ENCODE measurements around the gene LRFN3.

Gene LRFN3

GRCh38 chr19:35938282-35939224, 2.4 kb downstream of the LRFN3 start:
- DNase-seq (ENCODE audit: low spot score) = no peak

GRCh38 chr19:35939307-35940077, 3.3 kb downstream of the LRFN3 start:
- Histone ChIP-seq H3K36me3 (ENCODE audit: low read depth) (no peaks in the 10 kb centered on the region), H3K4me1 (ENCODE audit: insufficient read depth, poor library complexity, severe bottlenecking) (no peaks in the 10 kb centered on the region), H3K27ac (ENCODE audit: poor library complexity, severe bottlenecking) (no peak overlapping the region), H3K27me3 (ENCODE audit: insufficient read depth, poor library complexity, severe bottlenecking) (no peaks in the 10 kb centered on the region), H3K4me3 (ENCODE audit: severe bottlenecking) (no peak overlapping the region), H3K9me3 (ENCODE audit: severe bottlenecking) (no peaks in the 10 kb centered on the region)
- no peak for ATAC-seq (ENCODE audit: low read depth)
- DNase-seq (ENCODE audit: low spot score) = no peak
- no peak for TF ChIP-seq CTCF (IDR thresholded peaks at IDR 0.05; ENCODE audit: poor library complexity, severe bottlenecking)

More at GRCh38 chr19:35938282-35939224, 2.4 kb downstream of the LRFN3 start:
- H3K4me1 ChIP-seq (ENCODE audit: insufficient read depth, poor library complexity, severe bottlenecking) = no peaks in the 10 kb centered on the region
- TF ChIP-seq CTCF (IDR thresholded peaks at IDR 0.05; ENCODE audit: poor library complexity, severe bottlenecking) = no peak
- no peaks in the 10 kb centered on the region for H3K27me3 ChIP-seq (ENCODE audit: insufficient read depth, poor library complexity, severe bottlenecking)
- ATAC-seq (ENCODE audit: low read depth) = no peak
- no peaks in the 10 kb centered on the region for H3K9me3 ChIP-seq (ENCODE audit: severe bottlenecking)
- H3K27ac ChIP-seq (ENCODE audit: poor library complexity, severe bottlenecking) = no peak overlapping the region
- H3K36me3 ChIP-seq (ENCODE audit: low read depth) = no peaks in the 10 kb centered on the region
- no peak overlapping the region for H3K4me3 ChIP-seq (ENCODE audit: severe bottlenecking)

GRCh38 chr19:35940078-35940775, 4.1 kb downstream of the LRFN3 start:
- no peak for DNase-seq (ENCODE audit: low spot score)
- H3K36me3 ChIP-seq (ENCODE audit: low read depth) = no peaks in the 10 kb centered on the region
- H3K9me3 ChIP-seq (ENCODE audit: severe bottlenecking) = no peaks in the 10 kb centered on the region
- H3K27ac ChIP-seq (ENCODE audit: poor library complexity, severe bottlenecking) = no peak overlapping the region
- H3K4me3 ChIP-seq (ENCODE audit: severe bottlenecking) = no peak overlapping the region
- no peak for ATAC-seq (ENCODE audit: low read depth)
- H3K27me3 ChIP-seq (ENCODE audit: insufficient read depth, poor library complexity, severe bottlenecking) = no peaks in the 10 kb centered on the region
- H3K4me1 ChIP-seq (ENCODE audit: insufficient read depth, poor library complexity, severe bottlenecking) = no peaks in the 10 kb centered on the region
- TF ChIP-seq CTCF (IDR thresholded peaks at IDR 0.05; ENCODE audit: poor library complexity, severe bottlenecking) = no peak

GRCh38 chr19:35940839-35941238, 4.7 kb downstream of the LRFN3 start:
- DNase-seq (ENCODE audit: low spot score) (no peak), ATAC-seq (ENCODE audit: low read depth) (no peak)
- Histone ChIP-seq H3K27me3 (ENCODE audit: insufficient read depth, poor library complexity, severe bottlenecking) (no peaks in the 10 kb centered on the region), H3K4me3 (ENCODE audit: severe bottlenecking) (no peak overlapping the region), H3K9me3 (ENCODE audit: severe bottlenecking) (no peaks in the 10 kb centered on the region), H3K27ac (ENCODE audit: poor library complexity, severe bottlenecking) (no peak overlapping the region), H3K4me1 (ENCODE audit: insufficient read depth, poor library complexity, severe bottlenecking) (no peaks in the 10 kb centered on the region), H3K36me3 (ENCODE audit: low read depth) (no peaks in the 10 kb centered on the region)
- TF ChIP-seq CTCF (IDR thresholded peaks at IDR 0.05; ENCODE audit: poor library complexity, severe bottlenecking) = no peak
